ENCODE data around the gene PTCRA.
A peak's percentile ranks its signal among the peaks of the same experiment; 100 is the strongest.

Gene PTCRA

GRCh38 chr6:42969431-42969830 is 53.6 kb downstream of the PTCRA start:
- Mint-ChIP-seq H3K4me3 (no peak overlapping the region), H3K4me1 (peaks cover 10% of the 10 kb centered on the region), H3K9me3 (no peaks in the 10 kb centered on the region), H3K27ac (no peak overlapping the region), H3K36me3 (peaks cover 38% of the 10 kb centered on the region)
- ATAC-seq, result no peak
- DNase-seq (ENCODE audit: low spot score in 2 of 2), result no peak

GRCh38 chr6:42969934-42970333 is 54.1 kb downstream of the PTCRA start:
- Mint-ChIP-seq H3K27ac (no peak overlapping the region), H3K4me1 (peaks cover 12% of the 10 kb centered on the region), H3K36me3 (peaks cover 33% of the 10 kb centered on the region), H3K4me3 (no peak overlapping the region), H3K9me3 (no peaks in the 10 kb centered on the region)
- ATAC-seq (no peak), DNase-seq (ENCODE audit: low spot score in 2 of 2) (no peak)

GRCh38 chr6:42970871-42971612 is 55.2 kb downstream of the PTCRA start:
- Mint-ChIP-seq H3K36me3 (peaks cover 29% of the 10 kb centered on the region), H3K9me3 (no peaks in the 10 kb centered on the region), H3K4me3 (no peak overlapping the region), H3K4me1 (peaks cover 15% of the 10 kb centered on the region), H3K27ac (peak overlapping the region; percentile 75)
- ATAC-seq, result peak; percentile 68
- no peak for DNase-seq (ENCODE audit: low spot score in 2 of 2)

- Mint-ChIP-seq H3K4me1 (peaks cover 22% of the 10 kb centered on the region), H3K27ac (peak overlapping the region; percentile 75), H3K9me3 (no peaks in the 10 kb centered on the region), H3K4me3 (no peak overlapping the region), H3K36me3 (peaks cover 31% of the 10 kb centered on the region)
- no peak for ATAC-seq
- no peak for DNase-seq (ENCODE audit: low spot score in 2 of 2)
These were observed 56.0 kb downstream of the PTCRA start for GRCh38 chr6:42971746-42972327.

GRCh38 chr6:42973926-42974325 is 58.1 kb downstream of the PTCRA start:
- ATAC-seq, result no peak
- H3K36me3 Mint-ChIP-seq, result peaks cover 36% of the 10 kb centered on the region
- DNase-seq (ENCODE audit: low spot score in 2 of 2), result no peak
- no peaks in the 10 kb centered on the region for H3K9me3 Mint-ChIP-seq
- no peak overlapping the region for H3K27ac Mint-ChIP-seq
- peaks cover 34% of the 10 kb centered on the region for H3K4me1 Mint-ChIP-seq
- no peak overlapping the region for H3K4me3 Mint-ChIP-seq

GRCh38 chr6:42974919-42975505 is 59.2 kb downstream of the PTCRA start:
- Mint-ChIP-seq H3K9me3 (no peaks in the 10 kb centered on the region), H3K36me3 (peaks cover 41% of the 10 kb centered on the region), H3K4me3 (no peak overlapping the region), H3K27ac (peak overlapping the region; percentile 81), H3K4me1 (peaks cover 44% of the 10 kb centered on the region)
- DNase-seq (ENCODE audit: low spot score in 2 of 2) (no peak), ATAC-seq (no peak)
